Measurements from ENCODE around the gene ARL15.

DNA sequence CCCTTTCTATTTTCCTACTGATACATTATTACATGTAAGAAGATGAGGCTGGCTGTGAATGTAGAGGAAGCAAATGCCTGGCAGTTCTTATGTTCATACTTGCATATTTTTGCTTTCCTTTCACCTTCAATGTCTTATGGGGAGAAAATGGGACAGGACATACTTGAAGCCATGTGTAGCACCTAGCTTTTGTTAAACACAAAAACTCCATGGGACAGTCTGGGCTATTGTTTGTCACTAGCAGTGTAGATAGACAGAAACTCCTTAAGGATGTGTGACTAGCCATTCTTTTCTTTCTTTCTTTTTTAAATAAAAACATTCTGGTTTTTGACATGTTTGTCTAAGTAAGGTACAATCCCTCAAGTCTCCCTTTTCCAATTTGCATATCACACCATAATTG, 122.7 kb downstream of the ARL15 start:
- no peak for TF ChIP-seq EZH2 (IDR thresholded peaks at IDR 0.05; ENCODE audit: borderline replicate concordance, low read depth, low read length, poor library complexity, severe bottlenecking)
- TF ChIP-seq, protein P1, sequence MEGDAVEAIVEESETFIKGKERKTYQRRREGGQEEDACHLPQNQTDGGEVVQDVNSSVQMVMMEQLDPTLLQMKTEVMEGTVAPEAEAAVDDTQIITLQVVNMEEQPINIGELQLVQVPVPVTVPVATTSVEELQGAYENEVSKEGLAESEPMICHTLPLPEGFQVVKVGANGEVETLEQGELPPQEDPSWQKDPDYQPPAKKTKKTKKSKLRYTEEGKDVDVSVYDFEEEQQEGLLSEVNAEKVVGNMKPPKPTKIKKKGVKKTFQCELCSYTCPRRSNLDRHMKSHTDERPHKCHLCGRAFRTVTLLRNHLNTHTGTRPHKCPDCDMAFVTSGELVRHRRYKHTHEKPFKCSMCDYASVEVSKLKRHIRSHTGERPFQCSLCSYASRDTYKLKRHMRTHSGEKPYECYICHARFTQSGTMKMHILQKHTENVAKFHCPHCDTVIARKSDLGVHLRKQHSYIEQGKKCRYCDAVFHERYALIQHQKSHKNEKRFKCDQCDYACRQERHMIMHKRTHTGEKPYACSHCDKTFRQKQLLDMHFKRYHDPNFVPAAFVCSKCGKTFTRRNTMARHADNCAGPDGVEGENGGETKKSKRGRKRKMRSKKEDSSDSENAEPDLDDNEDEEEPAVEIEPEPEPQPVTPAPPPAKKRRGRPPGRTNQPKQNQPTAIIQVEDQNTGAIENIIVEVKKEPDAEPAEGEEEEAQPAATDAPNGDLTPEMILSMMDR (conservative IDR thresholded peaks at IDR 0.05; ENCODE audit: low read depth, low read length): no peak
